ENCODE measurements around the gene MC1R. TPM values are rescaled to one million over a fixed set of nuclear protein-coding genes. Genes with fewer than 3 reads are reported as not detected.

Gene MC1R
- total RNA-seq, 1 donor from 2014 or later, result 1.2 TPM

DNA sequence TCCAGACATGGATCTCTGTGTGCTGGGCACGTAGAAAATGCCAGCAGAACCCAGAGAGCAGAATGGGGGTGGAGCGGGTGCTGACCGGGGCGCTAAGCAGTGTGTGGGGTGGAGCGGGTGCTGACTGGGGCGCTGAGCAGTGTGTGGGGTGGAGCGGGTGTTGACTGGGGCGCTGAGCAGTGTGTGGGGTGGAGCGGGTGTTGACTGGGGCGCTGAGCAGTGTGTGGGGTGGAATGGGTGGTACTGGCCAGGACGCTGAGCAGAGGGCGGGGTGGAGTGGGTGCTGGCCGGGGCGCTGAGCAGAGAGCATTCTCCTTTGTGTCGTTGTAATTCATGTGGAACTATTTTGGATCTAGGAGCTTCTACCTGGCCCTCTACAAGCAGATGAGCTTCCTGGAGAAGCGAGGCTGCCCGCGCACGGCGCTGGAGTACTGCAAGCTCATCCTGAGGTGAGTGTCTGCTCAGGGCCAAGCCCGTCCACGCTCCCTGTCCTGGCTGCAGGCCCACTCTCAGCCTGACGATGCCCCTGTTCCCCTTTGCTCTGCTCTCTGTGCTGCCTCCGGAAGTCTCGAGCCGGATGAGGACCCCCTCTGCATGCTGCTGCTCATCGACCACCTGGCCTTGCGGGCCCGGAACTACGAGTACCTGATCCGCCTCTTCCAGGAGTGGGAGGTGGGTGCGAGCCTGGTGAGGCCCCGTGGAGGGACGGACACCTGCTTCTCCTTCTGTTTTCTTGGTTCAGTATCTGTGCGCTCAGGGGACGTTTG, 20.3 kb upstream of the MC1R start:
- Histone ChIP-seq H3K27ac (replicated peaks) (no peak overlapping the region), H3K4me1 (no peaks in the 10 kb centered on the region), H3K9me3 (replicated peaks) (no peaks in the 10 kb centered on the region), H3K36me3 (peaks cover 86% of the 10 kb centered on the region), H3K27me3 (ENCODE audit: low read depth) (no peaks in the 10 kb centered on the region), H3K4me3 (no peak overlapping the region)
- intact Hi-C loops (cut with micrococcal nuclease), result no loop called here
- TF ChIP-seq, protein P1, sequence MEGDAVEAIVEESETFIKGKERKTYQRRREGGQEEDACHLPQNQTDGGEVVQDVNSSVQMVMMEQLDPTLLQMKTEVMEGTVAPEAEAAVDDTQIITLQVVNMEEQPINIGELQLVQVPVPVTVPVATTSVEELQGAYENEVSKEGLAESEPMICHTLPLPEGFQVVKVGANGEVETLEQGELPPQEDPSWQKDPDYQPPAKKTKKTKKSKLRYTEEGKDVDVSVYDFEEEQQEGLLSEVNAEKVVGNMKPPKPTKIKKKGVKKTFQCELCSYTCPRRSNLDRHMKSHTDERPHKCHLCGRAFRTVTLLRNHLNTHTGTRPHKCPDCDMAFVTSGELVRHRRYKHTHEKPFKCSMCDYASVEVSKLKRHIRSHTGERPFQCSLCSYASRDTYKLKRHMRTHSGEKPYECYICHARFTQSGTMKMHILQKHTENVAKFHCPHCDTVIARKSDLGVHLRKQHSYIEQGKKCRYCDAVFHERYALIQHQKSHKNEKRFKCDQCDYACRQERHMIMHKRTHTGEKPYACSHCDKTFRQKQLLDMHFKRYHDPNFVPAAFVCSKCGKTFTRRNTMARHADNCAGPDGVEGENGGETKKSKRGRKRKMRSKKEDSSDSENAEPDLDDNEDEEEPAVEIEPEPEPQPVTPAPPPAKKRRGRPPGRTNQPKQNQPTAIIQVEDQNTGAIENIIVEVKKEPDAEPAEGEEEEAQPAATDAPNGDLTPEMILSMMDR (IDR thresholded peaks at IDR 0.05; ENCODE audit: borderline replicate concordance), result no peak
- DNase-seq, result no peak

DNA sequence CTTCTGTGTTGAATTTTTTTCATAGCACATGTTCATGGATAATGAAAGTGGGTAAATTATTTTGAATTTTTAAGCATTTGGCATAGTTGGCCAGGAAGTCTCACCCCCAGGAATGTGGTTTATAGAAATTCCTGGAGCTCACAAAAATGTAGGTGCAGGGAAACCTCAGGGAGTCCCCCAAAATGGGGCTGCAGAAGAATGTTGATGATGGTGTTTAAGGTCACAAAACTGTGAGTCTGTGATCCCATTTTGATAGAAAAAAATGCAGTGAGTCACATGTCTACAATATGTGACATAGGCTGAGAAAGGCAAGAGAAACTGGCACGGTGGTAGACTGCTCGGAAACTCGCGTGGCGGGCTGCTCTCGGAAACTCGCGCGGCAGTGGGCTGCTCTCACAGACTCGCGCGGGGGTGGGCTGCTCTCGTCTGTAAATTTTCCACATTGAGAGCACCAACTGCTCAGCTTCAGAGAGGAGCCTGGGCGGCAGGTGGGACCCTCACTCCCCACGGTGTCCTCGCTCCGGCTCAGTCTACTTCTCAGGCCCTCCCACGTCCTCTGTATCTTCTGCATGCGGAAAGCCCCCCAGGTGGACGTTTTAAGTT, 18.7 kb upstream of the MC1R start:
- no peaks in the 10 kb centered on the region for H3K9me3 ChIP-seq (replicated peaks)
- intact Hi-C loops (cut with micrococcal nuclease), result no loop called here
- H3K36me3 ChIP-seq, result peaks cover 86% of the 10 kb centered on the region
- no peak overlapping the region for H3K4me3 ChIP-seq
- no peaks in the 10 kb centered on the region for H3K27me3 ChIP-seq (ENCODE audit: low read depth)
- H3K27ac ChIP-seq (replicated peaks), result no peak overlapping the region
- no peak for DNase-seq
- H3K4me1 ChIP-seq, result no peaks in the 10 kb centered on the region
- TF ChIP-seq, protein P1 (IDR thresholded peaks at IDR 0.05; ENCODE audit: borderline replicate concordance), result no peak

DNA sequence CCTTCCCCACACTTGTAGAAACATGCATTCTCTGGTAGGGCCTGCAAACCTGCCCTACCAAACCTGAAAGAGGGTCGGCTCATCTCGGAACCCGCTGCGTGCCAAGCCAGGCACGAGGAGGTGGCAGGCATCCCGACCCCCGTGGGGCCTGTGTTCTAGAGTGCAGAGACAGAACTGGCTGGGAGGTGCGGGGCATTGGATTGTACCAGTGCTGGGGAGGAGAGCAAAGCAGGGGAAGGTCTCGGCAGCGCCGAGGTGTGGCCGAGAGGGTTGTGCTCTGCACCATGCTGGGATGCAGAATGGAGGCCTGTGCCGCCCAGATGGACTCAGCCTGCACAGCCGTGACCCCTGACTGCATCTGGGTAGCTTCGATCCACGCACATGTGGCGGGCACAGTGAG, 17.8 kb upstream of the MC1R start:
- Histone ChIP-seq H3K27me3 (ENCODE audit: low read depth) (no peaks in the 10 kb centered on the region), H3K4me3 (no peak overlapping the region), H3K4me1 (no peaks in the 10 kb centered on the region), H3K9me3 (replicated peaks) (no peaks in the 10 kb centered on the region), H3K36me3 (peaks cover 86% of the 10 kb centered on the region), H3K27ac (replicated peaks) (no peak overlapping the region)
- intact Hi-C loops (cut with micrococcal nuclease), result no loop called here
- TF ChIP-seq, protein P1 (IDR thresholded peaks at IDR 0.05; ENCODE audit: borderline replicate concordance), result no peak
- no peak for DNase-seq

DNA sequence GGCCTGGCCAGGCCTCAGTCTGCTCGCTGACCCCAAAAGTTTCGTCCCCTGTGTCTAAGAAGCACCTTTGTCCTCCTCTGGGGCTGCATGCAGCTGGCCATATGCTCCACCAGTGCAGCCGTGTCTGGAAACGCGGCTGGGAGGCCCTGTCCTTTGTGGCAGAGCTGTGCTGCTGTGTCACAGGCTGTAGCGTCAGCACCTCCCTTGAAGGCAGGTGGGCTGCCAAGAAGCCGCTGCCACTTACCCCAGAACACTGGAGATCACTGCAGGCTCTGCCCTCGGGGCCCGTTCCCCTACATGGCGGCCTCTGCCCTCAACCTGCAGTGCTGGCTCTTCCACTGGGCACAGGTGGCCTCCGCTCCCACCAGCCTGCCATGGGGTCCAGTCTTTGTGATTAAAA, 15.7 kb upstream of the MC1R start:
- no peak for DNase-seq

DNA sequence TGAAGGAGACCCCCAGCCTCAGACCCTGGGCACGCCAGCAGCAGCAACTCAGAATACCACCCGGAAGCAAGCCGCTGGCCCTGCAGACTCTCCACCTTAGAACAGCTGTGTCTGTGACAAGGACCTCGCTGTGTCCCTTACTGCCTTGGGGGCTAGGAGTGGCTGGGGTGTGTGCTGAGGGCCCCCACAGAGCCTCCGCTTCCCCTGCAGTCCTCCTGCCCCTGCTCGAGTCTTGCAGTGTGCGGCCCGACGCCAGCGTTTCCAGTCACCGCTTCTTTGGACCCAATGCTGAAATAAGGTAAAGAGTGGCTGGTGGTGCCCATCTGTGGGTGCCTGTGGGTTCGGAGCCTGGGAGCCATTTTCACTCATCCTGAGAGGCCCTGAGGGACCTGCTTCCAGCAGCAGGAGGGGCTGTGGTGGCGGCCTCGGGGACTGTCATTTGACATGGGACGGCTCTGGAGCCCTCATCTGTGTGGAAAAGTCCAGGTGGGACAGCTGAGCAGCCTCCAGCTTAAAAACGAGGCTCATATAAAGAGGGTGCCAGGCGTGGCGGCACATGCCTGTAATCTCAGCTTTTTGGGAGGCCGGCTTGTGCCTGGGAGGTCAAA, 14.7 kb upstream of the MC1R start:
- no peaks in the 10 kb centered on the region for H3K27me3 ChIP-seq (ENCODE audit: low read depth)
- intact Hi-C loops (cut with micrococcal nuclease), result no loop called here
- H3K27ac ChIP-seq (replicated peaks), result no peak overlapping the region
- peaks cover 73% of the 10 kb centered on the region for H3K36me3 ChIP-seq
- H3K4me1 ChIP-seq, result no peaks in the 10 kb centered on the region
- TF ChIP-seq, protein P1 (IDR thresholded peaks at IDR 0.05; ENCODE audit: borderline replicate concordance), result no peak
- H3K4me3 ChIP-seq, result no peak overlapping the region
- no peaks in the 10 kb centered on the region for H3K9me3 ChIP-seq (replicated peaks)
- no peak for DNase-seq

More for the DNA sequence above, 15.7 kb upstream of the MC1R start:
- Histone ChIP-seq H3K4me1 (no peaks in the 10 kb centered on the region), H3K27me3 (ENCODE audit: low read depth) (no peaks in the 10 kb centered on the region), H3K36me3 (peaks cover 78% of the 10 kb centered on the region), H3K27ac (replicated peaks) (no peak overlapping the region), H3K4me3 (no peak overlapping the region), H3K9me3 (replicated peaks) (no peaks in the 10 kb centered on the region)
- TF ChIP-seq, protein P1 (IDR thresholded peaks at IDR 0.05; ENCODE audit: borderline replicate concordance), result no peak
- intact Hi-C loops (cut with micrococcal nuclease), result no loop called here
